NCI-H526 (cell line): ENCODE data around the gene NRG3.

Experiments used
- DNase-seq, 2 experiments: peaks; one replicate each; lab custom pipeline; 2025; lab: John Stamatoyannopoulos, UW

NRG3 gene

DNA sequence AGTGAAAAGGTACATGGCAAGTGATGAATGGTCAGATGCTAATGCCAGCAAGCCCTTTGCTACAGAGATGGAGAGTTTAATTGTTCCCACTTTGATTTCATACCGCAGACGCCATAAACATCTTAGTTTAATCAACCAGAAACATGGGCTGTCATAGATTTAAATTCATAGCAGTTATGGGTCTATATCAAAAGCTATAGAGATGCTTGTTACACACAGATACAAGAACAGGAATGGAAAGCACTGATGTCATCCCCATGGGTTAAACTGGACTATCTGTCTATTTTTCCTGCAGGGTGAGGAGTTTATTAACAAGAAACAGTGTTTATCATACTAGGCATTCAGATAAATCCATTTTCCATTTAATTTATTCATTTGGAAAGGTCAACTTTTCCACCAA lies 409.2 kb downstream of the NRG3 start:
- DNase-seq = no peak

DNA sequence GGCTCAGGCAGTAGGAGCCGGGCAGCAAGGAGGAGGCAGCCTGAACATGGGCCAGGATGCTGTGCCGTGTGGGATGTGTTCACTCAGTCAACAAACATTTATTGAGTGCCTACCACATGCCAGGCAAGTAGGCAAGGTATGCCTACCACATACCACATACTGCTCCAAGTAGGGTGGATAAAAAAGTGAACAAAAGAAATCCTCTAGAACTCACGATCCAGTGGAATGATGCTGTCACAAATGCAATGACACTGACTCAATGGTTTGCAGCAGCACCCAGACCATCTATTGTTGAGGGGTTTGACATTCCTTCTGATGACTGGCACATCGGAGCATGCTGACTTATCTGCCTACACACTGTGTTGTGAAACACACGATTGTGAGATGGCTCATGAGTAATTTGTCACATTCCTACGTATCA lies 413.5 kb downstream of the NRG3 start:
- no peak for DNase-seq

DNA sequence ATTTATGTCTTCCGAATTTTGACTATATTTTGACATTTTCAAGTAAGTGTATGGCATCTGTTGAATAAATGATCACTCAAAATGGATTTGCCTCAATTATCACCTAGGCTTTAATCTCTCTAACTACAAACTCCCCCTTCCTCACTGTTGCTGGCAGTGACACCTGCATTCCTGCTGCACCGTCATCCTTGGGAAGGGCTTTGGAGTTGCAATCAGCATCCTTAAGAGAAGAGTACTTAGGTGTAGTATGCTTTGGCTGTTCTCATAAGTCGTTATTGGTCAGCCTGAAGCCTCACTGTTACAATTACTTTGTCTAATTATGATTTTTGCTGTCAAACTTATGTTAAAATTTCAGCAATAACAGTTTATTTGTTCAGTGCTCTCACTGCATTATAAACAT lies 415.0 kb downstream of the NRG3 start:
- DNase-seq = no peak

DNA sequence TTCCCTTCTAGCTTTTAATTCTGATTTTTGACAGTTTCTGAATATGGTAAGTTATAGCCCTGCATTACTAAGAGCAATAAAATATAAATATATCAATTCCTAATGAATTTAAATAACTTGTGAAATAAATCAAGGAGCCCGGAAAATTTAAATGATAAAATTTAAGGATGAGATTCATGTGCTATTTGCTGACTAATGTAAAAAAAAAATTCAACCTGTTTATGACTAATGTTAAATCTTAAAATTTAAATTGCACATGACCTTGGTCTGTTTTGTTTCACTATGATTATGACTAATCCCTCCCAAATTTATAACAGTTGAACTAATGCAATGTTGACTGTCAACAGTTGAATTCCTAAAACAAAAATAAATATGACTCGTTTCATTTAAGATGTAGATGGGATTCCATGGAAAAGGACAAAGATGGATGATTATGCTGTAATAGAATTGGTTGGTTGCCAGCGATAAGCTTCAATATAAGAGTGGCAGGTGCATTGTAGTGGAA lies 419.9 kb downstream of the NRG3 start:
- DNase-seq = no peak

DNA sequence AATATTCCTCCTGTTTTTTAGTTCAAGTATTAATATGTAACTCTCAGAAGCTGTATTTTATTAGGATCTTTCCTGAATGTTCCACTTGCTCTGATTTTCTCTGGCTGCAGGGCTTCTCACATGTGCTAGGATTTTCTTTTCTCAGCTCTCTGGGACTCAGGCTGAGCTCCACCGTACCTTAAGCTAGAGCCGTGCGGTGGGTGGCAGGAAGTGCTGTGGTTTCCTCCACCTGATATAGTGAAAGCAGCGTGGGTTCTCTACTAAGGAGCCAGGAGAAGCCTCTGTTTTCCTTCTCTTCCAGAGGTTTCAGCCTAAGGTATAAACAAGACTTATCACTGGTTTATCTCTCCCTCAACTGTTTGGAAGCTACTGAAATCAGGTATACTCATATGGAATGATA lies 433.6 kb downstream of the NRG3 start:
- no peak for DNase-seq

DNA sequence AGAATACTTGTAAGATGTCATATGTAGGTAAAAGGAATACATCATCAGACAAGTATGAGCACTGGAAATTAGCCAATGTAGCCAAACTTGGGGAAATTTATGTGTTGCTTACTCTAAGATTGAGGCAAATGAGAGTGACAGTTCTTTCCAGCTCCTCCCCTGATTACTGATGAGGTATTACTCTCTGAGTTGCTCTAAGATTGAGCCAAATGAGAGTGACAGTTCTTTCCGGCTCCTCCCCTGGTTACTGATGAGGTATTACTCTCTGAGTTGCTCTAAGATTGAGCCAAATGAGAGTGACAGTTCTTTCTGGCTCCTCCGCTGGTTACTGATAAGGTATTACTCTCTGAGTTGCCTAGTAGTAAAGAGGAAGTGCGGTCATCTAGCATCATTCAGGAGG lies 435.8 kb downstream of the NRG3 start:
- DNase-seq = no peak

DNA sequence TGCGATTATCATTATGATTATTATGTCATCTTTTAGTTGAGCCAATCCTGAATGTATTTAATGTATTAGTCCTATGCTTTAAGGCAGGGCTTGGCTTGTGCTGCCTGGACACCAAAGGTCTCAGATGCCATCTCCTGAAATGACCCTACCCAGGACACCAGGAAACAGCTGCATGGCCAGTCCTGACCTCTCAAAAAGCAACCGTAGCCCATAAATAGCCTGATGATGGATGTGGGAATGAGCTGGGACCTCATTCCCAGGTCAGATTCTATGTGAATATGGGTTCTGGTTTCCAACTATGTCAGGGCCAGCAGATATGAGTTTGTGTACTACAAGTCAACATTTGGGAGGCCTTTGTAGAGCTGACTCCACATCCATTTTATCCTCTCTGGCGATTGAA lies 438.4 kb downstream of the NRG3 start:
- no peak for DNase-seq

DNA sequence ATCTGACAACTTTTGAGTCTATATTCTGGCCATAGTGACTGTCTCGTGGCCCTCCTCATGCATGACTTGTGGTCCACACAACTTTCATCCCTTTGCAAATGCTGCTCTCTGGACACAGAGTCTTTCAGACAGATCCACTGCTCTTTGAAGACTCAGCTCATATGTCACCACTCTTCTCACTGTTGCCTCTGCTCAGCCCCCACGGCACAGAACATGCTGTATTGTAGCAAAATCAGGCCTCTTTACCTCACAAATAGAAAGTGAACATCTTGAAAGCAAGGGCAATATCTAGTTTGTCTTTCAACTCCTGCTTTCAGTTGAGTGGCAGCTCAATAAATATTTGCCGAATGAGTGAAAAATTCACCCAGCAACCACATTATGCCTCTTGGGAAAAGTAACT lies 443.5 kb downstream of the NRG3 start:
- DNase-seq = no peak

DNA sequence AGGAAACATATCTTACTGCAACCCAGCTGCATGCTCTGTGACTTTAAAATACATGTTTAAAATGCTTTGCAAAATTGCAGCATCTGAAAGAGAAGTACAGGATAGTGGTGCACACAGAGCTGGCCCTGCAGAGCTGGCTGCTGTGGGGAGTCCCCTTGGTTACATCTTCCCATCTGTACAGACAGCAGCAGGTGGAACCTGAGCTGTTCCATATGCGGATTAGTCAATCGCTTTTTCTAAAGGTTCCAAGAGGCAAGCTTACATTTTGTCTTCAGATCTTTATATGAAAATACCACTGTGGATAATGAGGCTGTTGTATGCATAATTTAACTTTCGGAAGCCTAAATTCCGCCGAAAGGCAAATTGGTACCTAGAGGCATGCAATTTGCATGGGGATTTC lies 444.1 kb downstream of the NRG3 start:
- no peak for DNase-seq

DNA sequence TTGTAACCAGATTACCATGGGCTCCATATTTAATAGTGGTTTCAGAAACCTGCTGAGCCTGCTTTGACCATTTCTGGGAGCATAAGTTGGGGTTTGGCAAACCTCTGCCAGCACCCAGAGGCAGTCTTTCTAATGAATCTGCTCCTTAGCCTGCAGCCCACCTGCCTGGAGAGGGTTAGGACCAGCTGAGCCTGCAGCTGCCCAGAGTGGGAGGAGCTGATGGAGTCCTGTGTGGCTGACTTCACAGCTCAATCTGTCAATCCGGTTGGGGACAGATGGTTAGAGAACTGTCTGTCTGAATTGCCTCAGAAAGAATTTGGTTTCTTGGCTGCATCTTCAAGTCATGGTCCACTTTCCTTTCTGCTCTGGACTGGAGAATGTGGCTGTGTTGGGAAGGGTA lies 444.6 kb downstream of the NRG3 start:
- no peak for DNase-seq

DNA sequence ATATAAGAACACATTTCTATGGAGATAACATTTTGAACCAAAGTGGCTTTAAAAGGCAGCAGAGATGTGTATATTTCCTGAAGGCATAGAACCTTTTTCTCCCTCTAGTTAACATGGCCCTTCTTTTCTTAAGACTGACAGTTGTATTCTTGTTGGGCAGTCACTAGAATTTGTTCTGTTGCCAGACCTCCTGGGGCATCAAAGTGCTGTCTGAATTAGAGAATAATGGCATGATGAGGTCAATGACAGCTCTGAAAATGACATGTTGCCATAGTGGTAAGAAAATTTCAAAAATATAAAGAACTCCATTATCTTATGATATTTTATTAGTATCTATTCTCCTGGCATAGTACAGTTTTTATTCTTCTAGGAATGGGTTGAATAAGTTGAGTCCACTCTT lies 446.7 kb downstream of the NRG3 start:
- DNase-seq = no peak

DNA sequence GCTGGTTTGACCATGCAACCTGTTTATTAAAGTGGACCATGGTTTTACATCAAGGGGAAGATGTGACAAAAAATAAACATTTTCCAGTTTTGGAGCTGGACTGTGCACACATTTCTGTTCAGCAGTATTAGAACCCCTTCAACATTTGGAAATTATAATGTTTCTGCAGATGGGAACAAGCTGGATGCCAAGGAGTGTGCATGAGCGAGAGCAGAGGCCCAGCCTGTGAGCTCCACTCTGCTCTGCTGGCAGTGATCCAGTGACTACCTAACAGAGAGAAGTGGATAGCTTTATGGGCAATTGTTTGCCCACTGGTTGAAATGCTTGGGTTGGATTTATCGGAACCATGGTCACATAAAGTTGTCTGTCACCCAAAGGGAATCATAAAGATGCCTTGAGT lies 456.7 kb downstream of the NRG3 start:
- DNase-seq = no peak

DNA sequence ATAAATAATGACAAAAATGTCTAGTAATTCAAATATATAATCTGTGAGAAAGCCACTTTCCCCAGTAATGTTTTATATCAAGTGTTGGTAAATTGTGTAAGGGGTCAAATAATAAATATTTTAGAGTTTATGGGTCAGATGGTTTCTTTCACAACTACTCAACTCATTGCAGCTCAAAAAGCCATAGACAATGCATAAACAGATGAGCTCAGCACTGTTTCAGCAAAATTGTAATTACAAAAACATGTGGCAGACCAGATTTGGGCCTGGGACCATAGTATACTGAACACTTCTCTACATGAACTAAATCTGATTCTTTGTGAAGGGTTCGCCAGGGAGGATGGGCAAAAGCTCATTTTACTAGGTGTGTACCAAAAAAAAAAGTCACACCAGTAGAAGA lies 460.8 kb downstream of the NRG3 start:
- DNase-seq = no peak

DNA sequence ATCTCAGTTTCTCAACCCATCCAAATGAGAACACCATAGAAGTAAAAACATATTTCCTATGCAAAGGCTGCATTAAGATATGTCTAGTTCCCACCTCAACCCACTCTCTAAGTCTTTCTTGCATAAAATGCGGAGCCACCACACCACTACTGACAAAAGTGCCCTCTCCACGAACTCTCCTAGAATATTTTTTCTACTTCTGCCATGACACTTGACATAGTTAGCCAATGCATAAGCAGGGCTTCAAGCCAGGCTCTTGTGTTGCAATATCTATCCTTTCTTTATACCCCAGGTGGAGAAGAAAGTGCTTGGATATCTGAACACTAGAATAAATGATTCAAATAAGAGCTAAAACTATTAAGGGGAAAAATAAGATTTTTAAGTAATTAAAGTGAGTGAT lies 465.2 kb downstream of the NRG3 start:
- no peak for DNase-seq

DNA sequence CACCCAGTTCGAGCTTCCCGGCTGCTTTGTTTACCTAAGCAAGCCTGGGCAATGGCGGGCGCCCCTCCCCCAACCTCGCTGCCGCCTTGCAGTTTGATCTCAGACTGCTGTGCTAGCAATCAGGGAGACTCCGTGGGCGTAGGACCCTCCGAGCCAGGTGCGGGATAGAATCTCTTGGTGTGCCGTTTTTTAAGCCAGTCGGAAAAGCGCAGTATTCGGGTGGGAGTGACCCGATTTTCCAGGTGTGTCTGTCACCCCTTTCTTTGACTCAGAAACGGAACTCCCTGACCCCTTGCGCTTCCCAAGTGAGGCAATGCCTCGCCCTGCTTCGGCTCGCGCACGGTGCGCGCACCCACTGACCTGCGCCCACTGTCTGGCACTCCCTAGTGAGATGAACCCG lies 474.6 kb downstream of the NRG3 start:
- DNase-seq = peak in 1 of 2 experiments; percentile 1

DNA sequence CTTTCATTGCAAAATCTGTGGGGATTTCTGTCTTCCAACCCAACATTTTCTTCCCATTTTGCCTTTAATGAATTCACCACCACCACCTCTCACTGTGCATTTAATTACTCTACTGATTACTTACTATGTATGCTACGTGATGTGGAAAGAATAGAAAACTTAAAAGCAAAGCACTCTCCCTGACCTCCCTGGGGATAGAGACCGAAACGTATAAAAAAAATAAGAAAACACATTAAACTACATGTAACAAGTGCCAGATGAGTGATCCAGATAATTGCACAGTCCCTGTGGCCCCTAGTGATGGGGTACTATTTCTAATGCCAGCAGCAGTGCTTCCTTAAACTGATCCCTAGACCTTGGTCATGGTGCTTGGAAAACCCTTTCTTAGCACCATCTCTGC lies 478.4 kb downstream of the NRG3 start:
- no peak for DNase-seq

DNA sequence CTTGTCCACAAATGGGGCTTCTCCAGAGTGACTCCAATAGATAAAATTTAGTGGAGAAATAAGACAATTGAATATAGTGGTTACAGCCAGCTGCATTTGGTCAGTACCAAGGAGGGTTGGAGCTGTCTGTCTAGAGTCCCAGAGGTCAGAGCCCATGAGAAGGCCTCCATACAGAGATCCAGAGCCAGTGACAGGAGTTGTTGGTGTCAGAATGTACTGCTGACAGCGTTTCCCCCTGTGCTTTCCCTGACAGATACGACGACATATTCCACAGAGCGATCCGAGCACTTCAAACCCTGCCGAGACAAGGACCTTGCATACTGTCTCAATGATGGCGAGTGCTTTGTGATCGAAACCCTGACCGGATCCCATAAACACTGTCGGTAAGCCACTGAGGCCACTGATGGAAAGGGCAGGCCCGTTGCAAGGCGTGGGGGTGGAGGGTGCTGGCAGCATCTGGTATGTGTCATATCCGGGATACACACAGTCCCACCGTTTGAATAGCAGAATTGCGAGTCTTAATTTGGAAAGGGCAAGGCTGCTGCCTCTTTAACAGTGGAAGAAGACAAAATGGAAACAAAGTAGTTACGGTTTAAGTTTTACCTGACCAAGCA lies 483.6 kb downstream of the NRG3 start:
- no peak for DNase-seq

DNA sequence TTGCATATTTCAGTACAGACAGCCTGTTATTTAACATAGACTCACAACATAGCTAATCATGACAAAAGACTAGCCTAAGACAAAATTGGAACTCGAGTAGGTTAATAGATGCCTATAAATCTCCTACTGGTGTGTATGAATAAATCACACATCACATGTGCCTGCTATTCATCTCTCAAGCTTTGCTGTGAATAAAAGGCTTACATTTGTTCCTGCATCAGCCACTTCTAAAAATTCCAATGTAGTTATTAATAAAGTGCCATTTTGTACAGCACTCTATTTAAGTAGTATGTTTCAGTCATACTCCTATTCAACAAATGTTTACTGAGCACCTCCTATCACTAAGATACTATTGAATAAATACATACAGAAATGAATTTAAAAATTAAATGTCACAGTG lies 486.3 kb downstream of the NRG3 start:
- no peak for DNase-seq

DNA sequence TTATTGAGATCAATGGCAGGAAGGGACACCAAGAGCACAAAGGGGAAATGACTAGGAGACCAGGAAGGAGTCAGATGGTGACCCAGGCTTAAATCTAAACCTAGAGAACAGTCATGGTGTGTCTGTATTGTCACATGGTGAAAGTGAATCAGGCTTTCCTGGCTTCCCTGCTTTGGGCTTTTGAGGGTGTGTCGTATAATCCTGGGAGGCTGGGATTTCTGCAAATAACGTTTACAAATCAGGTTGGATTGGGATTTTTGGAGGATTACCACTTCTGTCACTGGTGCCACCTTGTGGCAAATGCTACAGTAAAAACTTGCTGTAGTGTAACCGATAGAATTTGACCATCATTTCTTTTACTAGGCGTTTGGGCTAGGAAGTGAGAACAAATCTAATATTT lies 502.6 kb downstream of the NRG3 start:
- DNase-seq = peak in 1 of 2 experiments; percentile 5

DNA sequence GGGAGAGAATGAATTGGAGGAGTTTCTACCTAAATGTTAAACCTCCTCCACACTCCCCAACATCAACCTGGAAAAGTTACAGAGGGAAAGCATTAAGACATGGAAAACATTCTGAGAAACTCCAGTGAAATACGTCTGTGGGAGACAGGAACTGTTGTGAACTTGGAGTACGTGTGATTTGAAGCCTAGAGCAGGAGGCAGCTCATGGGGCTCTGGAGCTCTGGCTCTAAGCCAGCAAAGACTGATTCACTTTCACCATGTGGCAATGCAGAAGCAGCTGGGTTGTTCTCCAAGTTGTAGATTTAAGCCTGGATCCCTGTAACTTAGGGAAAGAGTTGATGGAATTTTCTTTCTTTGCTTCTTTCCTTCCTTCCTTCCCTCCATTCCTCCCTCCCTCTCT lies 503.2 kb downstream of the NRG3 start:
- no peak for DNase-seq

DNA sequence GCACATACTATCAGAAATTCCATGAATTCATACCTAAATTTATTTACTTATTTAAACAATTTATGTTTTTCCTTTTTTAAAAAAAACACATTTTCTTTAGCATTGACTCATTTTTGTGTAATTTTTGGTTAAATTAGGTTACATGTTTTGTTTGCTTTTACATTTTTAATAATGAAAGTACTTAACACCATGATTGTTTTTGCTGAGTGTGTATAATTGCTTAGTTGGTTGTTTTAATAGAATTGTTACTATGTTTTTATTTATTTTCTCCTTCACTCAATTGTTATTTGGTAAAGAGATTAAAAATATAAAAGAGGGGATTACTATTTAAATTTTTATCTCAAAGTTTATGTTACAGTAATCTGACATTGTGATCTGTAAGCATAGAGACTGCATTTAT lies 508.4 kb downstream of the NRG3 start:
- no peak for DNase-seq

DNA sequence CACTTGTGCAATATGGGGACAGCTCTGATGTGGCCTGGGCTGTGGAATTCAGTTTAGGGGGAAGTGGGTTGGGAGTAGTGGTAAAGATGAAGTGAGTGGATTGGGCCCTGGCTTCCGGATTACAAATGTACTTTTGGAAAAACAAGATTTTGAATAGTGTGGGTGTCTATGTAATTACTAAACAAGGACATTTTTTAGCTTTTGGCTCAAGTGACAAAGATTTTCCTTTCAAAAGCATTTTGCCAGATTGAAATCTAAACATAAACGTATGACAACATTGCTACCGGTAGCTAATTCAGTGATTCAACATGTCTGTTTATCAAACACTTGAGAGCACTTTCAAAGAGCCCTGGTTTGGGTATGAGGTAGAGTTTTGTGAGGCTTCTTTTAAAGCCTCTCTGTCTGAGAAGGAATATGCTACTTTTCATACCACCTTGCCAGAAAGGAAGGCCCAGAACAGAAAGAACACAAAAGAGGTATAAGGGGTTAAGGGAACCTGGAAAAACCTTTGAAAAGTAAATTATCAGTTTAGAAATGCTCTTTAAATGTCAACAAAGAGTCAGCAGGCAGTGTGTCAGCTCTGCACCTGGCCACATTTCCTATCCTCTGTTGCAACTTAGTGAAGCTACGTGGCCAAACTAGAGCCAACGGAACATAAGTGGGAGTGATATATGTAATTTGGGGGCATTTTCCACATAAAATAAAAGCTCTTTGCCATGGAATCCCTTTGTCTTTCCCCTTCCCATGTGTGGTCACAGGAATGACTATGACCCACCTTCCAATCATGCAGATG lies 516.1 kb downstream of the NRG3 start:
- DNase-seq = no peak

DNA sequence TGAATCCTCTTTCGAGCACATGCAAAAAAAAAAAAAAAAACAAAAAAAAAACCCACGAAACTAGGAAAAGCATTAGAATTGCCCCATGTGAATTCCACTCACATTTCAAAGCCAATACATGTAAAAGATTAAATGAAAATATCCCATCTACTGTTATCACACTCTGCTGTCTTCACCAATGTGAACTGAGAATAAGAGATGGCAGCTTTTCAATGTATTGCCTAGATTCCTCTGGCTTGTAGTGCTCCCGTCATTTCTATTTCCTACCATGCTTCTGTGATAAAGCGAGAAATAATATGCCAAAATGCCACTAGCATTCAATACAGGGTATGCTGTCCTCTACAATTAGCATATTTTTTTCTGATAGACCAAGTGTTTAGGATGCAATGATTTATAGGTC lies 517.0 kb downstream of the NRG3 start:
- DNase-seq = no peak

DNA sequence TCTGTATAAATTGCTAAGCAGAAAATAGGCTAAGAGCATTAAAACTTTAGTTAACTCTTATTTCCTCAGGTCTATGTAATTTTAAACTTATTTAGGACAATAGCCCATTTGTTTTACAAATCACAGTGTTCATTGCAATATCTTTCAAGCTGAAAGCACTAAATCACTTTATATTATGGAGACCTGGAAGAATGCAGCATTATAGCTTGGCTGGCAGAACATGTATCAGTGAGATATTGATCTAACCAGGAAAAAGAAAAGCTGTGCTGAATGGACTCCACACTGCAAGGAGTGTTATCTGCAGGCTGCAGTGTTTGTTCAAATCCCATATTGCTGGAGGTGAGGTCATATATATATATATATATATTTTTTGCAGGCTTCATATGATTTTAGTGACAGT lies 517.5 kb downstream of the NRG3 start:
- DNase-seq = no peak
